HCT116 (cell line): ENCODE measurements around the gene HOXA7. TPM values are rescaled to one million over a fixed set of nuclear protein-coding genes. Genes with fewer than 3 reads are reported as not detected.
A peak's percentile ranks its signal among the peaks of the same experiment; 100 is the strongest.

ENCODE experiments used
- ATAC-seq: fragments of 200-7000 bp; cut with Tn5 transposase; 2 replicates; pipeline ENCODE4 v1.9.1; 2020; ENCODE audit warnings: mild to moderate bottlenecking, moderate library complexity
- BruUV-seq: library from RNA; stranded (reverse); fragments of 400-500 nt; replicated peaks from 2 replicates; lab custom pipeline; 2021; lab: Mats Ljungman, UMichigan
- CTCF ChIA-PET: fragments of 300-600 bp; sonication (Branson Sonifier 250); formaldehyde crosslinking; loops from one replicate; lab custom pipeline; 2021; ENCODE audit warnings: antibody characterized with exemption; lab: Charles Lee
- POLR2A ChIA-PET: fragments of 300-600, 350-600 bp; sonication (Branson Sonifier 250); formaldehyde crosslinking; loops from one replicate; lab custom pipeline; 2021; ENCODE audit warnings: antibody characterized with exemption; lab: Charles Lee
- RAD21 ChIA-PET, 2 experiments: fragments of 300-600 bp; sonication (Branson Sonifier 250); formaldehyde crosslinking; loops; one replicate each; lab custom pipeline; 2023; ENCODE audit warnings: low total read pairs in 2 of 2; ENCODE audit not compliant: uncharacterized antibody in 2 of 2, unreplicated experiment in 2 of 2, low non-redundant PET in 1 of 2; lab: Charles Lee
- DNase-seq: peaks from one replicate; pipeline ENCODE4 v3.0.0-alpha.2; 2010; ENCODE audit warnings: low read depth, low spot score
- H2AFZ ChIP-seq: fragments of 200-600 bp; shearing (Covaris generic), sonication (generic); 2 replicates; pipeline ENCODE4 v1.6.1; 2017; ENCODE audit warnings: low read depth, mixed run types, mixed read lengths, antibody characterized with exemption, low read length; ENCODE audit not compliant: poor library complexity, severe bottlenecking
- H3K27ac ChIP-seq: 2 replicates; pipeline ENCODE4 v1.5.1; 2012; ENCODE audit warnings: low read depth, low read length
- H3K27me3 ChIP-seq: fragments of 200-600 bp; sonication (generic); 2 replicates; pipeline ENCODE4 v1.6.1; 2016; ENCODE audit warnings: mixed run types, low read length, mixed read lengths; ENCODE audit not compliant: insufficient read depth
- H3K36me3 ChIP-seq, 2 experiments: fragments of 200-500 bp in 1 of 2; fragments of 200-600 bp in 1 of 2; sonication (Bioruptor generic) in 1 of 2; sonication (generic) in 1 of 2; 2 replicates each; pipeline versions ENCODE4 v1.5.1 to v1.6.1; 2014 to 2016; ENCODE audit warnings: low read length in 2 of 2, inconsistent platforms in 1 of 2, mixed read lengths in 1 of 2, mixed run types in 1 of 2; ENCODE audit not compliant: insufficient read depth in 2 of 2, control insufficient read depth in 1 of 2
- H3K4me1 ChIP-seq, 2 experiments: fragments of 200-600 bp in 1 of 2; sonication (generic) in 1 of 2; 2 replicates each; pipeline versions ENCODE4 v1.5.1 to v1.6.1; 2012 to 2017; ENCODE audit warnings: low read length in 2 of 2, inconsistent platforms in 1 of 2, mild to moderate bottlenecking in 1 of 2, mixed read lengths in 1 of 2, mixed run types in 1 of 2, moderate library complexity in 1 of 2; ENCODE audit not compliant: insufficient read depth in 2 of 2, control insufficient read depth in 1 of 2
- H3K4me2 ChIP-seq: fragments of 200-600 bp; sonication (generic); 2 replicates; pipeline ENCODE4 v1.6.1; 2017; ENCODE audit warnings: mixed run types, low read length, mixed read lengths
- H3K4me3 ChIP-seq, 2 experiments: fragments of 200-600 bp in 1 of 2; sonication (generic) in 1 of 2; replicated peaks in 1 of 2; 2 replicates each; pipeline ENCODE4 v1.5.1; 2011 to 2016; ENCODE audit warnings: low read length in 2 of 2, control low read depth in 1 of 2, low read depth in 1 of 2, mild to moderate bottlenecking in 1 of 2, mixed read lengths in 1 of 2, mixed run types in 1 of 2
- H3K79me2 ChIP-seq: fragments of 200-600 bp; sonication (generic); 2 replicates; pipeline ENCODE4 v1.6.1; 2017; ENCODE audit warnings: mild to moderate bottlenecking, mixed run types, low read length, moderate library complexity, mixed read lengths; ENCODE audit not compliant: insufficient read depth
- H3K9ac ChIP-seq: fragments of 200-600 bp; sonication (generic); 2 replicates; pipeline ENCODE4 v1.6.1; 2016; ENCODE audit warnings: low read length, mixed read lengths
- H3K9me2 ChIP-seq: fragments of 200-600 bp; sonication (generic), shearing (Covaris generic); 2 replicates; pipeline ENCODE4 v1.6.1; 2017; ENCODE audit warnings: mixed run types, mild to moderate bottlenecking, moderate library complexity; ENCODE audit not compliant: insufficient read depth
- H3K9me3 ChIP-seq, 2 experiments: fragments of 200-500 bp in 1 of 2; fragments of 200-600 bp in 1 of 2; sonication (Bioruptor generic) in 1 of 2; sonication (generic) in 1 of 2; 2 replicates each; pipeline ENCODE4 v1.6.1; 2014 to 2017; ENCODE audit warnings: low read length in 2 of 2, mixed read lengths in 2 of 2, inconsistent platforms in 1 of 2, low read depth in 1 of 2, mild to moderate bottlenecking in 1 of 2, mixed run types in 1 of 2, moderate library complexity in 1 of 2; ENCODE audit not compliant: control insufficient read depth in 1 of 2, insufficient read depth in 1 of 2
- H4K20me1 ChIP-seq: fragments of 200-600 bp; sonication (generic), shearing (Covaris generic); 2 replicates; pipeline ENCODE4 v1.6.1; 2017; ENCODE audit warnings: mixed run types, mild to moderate bottlenecking, moderate library complexity; ENCODE audit not compliant: insufficient read depth
- ELF1 ChIP-seq: IDR thresholded peaks from 2 replicates; pipeline ENCODE4 v1.6.1; 2012; ENCODE audit warnings: low read depth, borderline replicate concordance
- MAX ChIP-seq: IDR thresholded peaks from 2 replicates; pipeline ENCODE4 v1.6.1; 2012
- POLR2A ChIP-seq: IDR thresholded peaks from 2 replicates; pipeline ENCODE4 v1.7.0; 2011; ENCODE audit warnings: borderline replicate concordance; ENCODE audit not compliant: insufficient read depth, insufficient read length; ENCODE audit errors: extremely low read depth
- intact Hi-C: fragments of 100-400 bp; cut with micrococcal nuclease; formaldehyde crosslinking; loops from 2 replicates; pipeline ENCODE4 v1.10.0; 2022
- total RNA-seq: library from RNA; stranded (reverse); gene quantifications from one replicate; pipeline ENCODE4 v1.2.1, GENCODE V29; 2021; ENCODE audit not compliant: unreplicated experiment
- TF ChIP-seq, protein P1 (sequence below), 3 experiments: fragments of 200-600 bp in 1 of 3; sonication (generic) in 1 of 3; IDR thresholded peaks in 2 of 3; conservative IDR thresholded peaks in 1 of 3; 2 replicates each; pipeline ENCODE4 v1.5.1; 2012 to 2017; ENCODE audit warnings: low read depth in 2 of 3, low read length in 2 of 3, antibody characterized with exemption in 1 of 3, borderline replicate concordance in 1 of 3, control low read depth in 1 of 3, mild to moderate bottlenecking in 1 of 3, mixed read lengths in 1 of 3, mixed run types in 1 of 3, moderate library complexity in 1 of 3; ENCODE audit not compliant: insufficient read depth in 1 of 3

Gene HOXA7
- total RNA-seq, 1 experiment from 2014 or later, result 15.0 TPM

DNA sequence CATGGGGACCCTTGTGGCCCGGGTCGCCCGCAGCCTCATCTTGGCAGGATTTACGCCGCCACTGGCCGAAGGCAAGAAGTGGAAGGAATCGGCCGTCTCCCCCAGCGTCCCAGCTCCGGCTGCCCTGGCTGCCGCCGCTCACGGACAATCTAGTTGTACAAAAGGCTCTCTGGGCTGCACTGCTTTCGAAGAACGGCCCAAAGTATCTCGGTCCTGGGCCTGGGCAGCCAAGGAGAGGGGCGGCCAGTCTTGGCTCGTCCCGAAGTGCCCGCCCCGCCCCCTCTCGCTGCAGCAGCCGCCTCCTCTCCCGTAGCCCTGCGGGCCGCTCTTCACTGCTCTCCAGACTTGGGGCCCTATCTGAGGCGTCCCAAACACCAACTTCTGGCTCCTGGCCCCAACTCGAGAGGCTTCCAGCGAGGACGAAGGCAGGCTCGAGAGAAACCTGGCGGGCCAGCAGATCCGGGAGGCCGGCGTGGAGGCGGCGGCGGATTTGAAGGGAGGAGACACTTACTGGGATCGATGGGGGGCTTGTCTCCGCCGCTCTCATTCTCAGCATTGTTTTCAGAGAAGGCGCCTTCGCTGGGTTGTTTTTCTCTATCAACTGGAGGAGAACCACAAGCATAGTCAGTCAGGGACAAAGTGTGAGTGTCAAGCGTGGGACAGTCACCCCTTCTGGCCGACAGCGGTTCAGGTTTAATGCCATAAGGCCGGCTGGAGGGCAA lies 8.1 kb upstream of the HOXA7 start:
- BruUV-seq, result no TSS peak
- intact Hi-C loops, result loop anchor here (5.0 to 10.0 kb wide), 4 partner anchors 882 to 1597 kb away; partner anchors contain the start of genes CBX3 and HNRNPA2B1
- no peak overlapping the region for H2AFZ ChIP-seq
- peak overlapping the region; percentile 89 for H3K9ac ChIP-seq
- H3K27me3 ChIP-seq, result no peaks in the 10 kb centered on the region
- H3K9me2 ChIP-seq, result no peaks in the 10 kb centered on the region
- TF ChIP-seq, protein P1, sequence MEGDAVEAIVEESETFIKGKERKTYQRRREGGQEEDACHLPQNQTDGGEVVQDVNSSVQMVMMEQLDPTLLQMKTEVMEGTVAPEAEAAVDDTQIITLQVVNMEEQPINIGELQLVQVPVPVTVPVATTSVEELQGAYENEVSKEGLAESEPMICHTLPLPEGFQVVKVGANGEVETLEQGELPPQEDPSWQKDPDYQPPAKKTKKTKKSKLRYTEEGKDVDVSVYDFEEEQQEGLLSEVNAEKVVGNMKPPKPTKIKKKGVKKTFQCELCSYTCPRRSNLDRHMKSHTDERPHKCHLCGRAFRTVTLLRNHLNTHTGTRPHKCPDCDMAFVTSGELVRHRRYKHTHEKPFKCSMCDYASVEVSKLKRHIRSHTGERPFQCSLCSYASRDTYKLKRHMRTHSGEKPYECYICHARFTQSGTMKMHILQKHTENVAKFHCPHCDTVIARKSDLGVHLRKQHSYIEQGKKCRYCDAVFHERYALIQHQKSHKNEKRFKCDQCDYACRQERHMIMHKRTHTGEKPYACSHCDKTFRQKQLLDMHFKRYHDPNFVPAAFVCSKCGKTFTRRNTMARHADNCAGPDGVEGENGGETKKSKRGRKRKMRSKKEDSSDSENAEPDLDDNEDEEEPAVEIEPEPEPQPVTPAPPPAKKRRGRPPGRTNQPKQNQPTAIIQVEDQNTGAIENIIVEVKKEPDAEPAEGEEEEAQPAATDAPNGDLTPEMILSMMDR (IDR thresholded peaks at IDR 0.05 in 2 of 3, conservative IDR thresholded peaks at IDR 0.05 in 1 of 3; ENCODE audit: borderline replicate concordance in 1 of 3, insufficient read depth in 1 of 3, low read depth in 2 of 3, low read length in 2 of 3), result peak in 2 of 3 experiments; percentile 23 to 30; a peak in 2 of 6 replicates
- TF ChIP-seq MAX (no peak), ELF1 (no peak)
- no peaks in the 10 kb centered on the region for H4K20me1 ChIP-seq
- H3K36me3 ChIP-seq, result peaks cover 0 to 4% of the 10 kb centered on the region in 2 experiments; a peak in 1 of 4 replicates
- no peak for ATAC-seq
- H3K4me2 ChIP-seq, result peak overlapping the region; percentile 97
- ChIA-PET POLR2A (interaction anchor here (1.4 kb wide), 1 partner anchor 15 kb away, joined by 4 read pairs; no protein-coding TSS in a partner anchor), CTCF (interaction anchor here (1.4 kb wide), 1 partner anchor 14 kb away, joined by 4 read pairs; no protein-coding TSS in a partner anchor), RAD21 (no interaction called here)
- DNase-seq, result no peak
- H3K4me1 ChIP-seq, result peaks cover 22 to 76% of the 10 kb centered on the region in 2 experiments
- no peaks in the 10 kb centered on the region for H3K9me3 ChIP-seq
- H3K4me3 ChIP-seq, result peak overlapping the region; percentile 77 to 84
- peak overlapping the region; percentile 91 for H3K27ac ChIP-seq
- peaks cover 78% of the 10 kb centered on the region for H3K79me2 ChIP-seq

DNA sequence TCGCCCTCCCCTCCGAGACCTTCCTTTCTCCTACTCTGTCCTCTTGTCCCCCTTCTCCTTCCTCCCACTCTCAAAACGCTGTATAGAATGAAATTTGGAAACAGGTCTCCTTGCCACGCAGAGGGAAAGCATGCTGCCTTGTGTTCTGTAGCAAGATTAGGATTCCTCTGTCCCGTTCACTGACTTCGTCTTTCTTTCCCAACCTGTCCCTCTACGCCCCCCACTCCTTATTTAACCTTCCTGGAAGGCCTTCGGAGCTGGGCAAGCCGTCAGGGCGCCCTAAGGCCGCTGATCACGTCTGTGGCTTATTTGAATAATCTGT lies 7.5 kb upstream of the HOXA7 start:
- no peak for TF ChIP-seq POLR2A
- H3K27me3 ChIP-seq, result no peaks in the 10 kb centered on the region
- H3K4me2 ChIP-seq, result peak overlapping the region; percentile 97
- peaks cover 22 to 76% of the 10 kb centered on the region in 2 experiments for H3K4me1 ChIP-seq
- peaks cover 0 to 4% of the 10 kb centered on the region in 2 experiments; a peak in 1 of 4 replicates for H3K36me3 ChIP-seq
- H3K9me2 ChIP-seq, result no peaks in the 10 kb centered on the region
- BruUV-seq, result no TSS peak
- no peak overlapping the region for H2AFZ ChIP-seq
- intact Hi-C loops, result loop anchor here (5.0 to 10.0 kb wide), 4 partner anchors 882 to 1597 kb away; partner anchors contain the start of genes CBX3 and HNRNPA2B1
- CTCF ChIA-PET, result interaction anchor here (1.4 kb wide), 1 partner anchor 13 kb away, joined by 4 read pairs; no protein-coding TSS in a partner anchor
- H3K9me3 ChIP-seq, result no peaks in the 10 kb centered on the region
- peaks cover 73% of the 10 kb centered on the region for H3K79me2 ChIP-seq
- H3K27ac ChIP-seq, result peak overlapping the region; percentile 91
- no peak for DNase-seq
- RAD21 ChIA-PET, result no interaction called here
- POLR2A ChIA-PET, result interaction anchor here (1.4 kb wide), 1 partner anchor 14 kb away, joined by 4 read pairs; no protein-coding TSS in a partner anchor
- peak overlapping the region; percentile 77 to 84 for H3K4me3 ChIP-seq
- no peaks in the 10 kb centered on the region for H4K20me1 ChIP-seq
- H3K9ac ChIP-seq, result peak overlapping the region; percentile 89
- no peak for ATAC-seq
